NCI-H446 treated with DMSO at 0.1 percent for 48 hours (cell line): ENCODE measurements around the gene FAM184A.

Experiments used
- DNase-seq: peaks from one replicate; lab custom pipeline; 2025; lab: John Stamatoyannopoulos, UW

The FAM184A gene

GRCh38 chr6:118959903-118960302 is 118.6 kb downstream of the FAM184A start:
- no peak for DNase-seq

GRCh38 chr6:118953391-118953790 is 125.1 kb downstream of the FAM184A start:
- DNase-seq = no peak

- no peak for DNase-seq
Observed at GRCh38 chr6:118952683-118953082, 125.8 kb downstream of the FAM184A start.

GRCh38 chr6:118945217-118945616 is 133.2 kb downstream of the FAM184A start:
- DNase-seq = no peak

GRCh38 chr6:118940770-118941169 is 137.7 kb downstream of the FAM184A start:
- no peak for DNase-seq

- no peak for DNase-seq
Observed at GRCh38 chr6:118939683-118940082, 138.8 kb downstream of the FAM184A start.

GRCh38 chr6:118935978-118936703 is 142.3 kb downstream of the FAM184A start:
- DNase-seq = no peak

GRCh38 chr6:118935331-118935668 is 143.2 kb downstream of the FAM184A start:
- no peak for DNase-seq

GRCh38 chr6:118934461-118935330 is 143.8 kb downstream of the FAM184A start, which contains the start of gene MCM9:
TSS of gene MCM9 (minus strand) at chr6:118935159. CDS start at chr6:118931723, 3,436 bp downstream.
- peak; percentile 70 for DNase-seq

- DNase-seq = no peak
Observed at GRCh38 chr6:118933855-118934460, 144.5 kb downstream of the FAM184A start.

- DNase-seq = no peak
Observed at GRCh38 chr6:118932421-118932820, 146.0 kb downstream of the FAM184A start.

- no peak for DNase-seq
Observed at GRCh38 chr6:118931436-118931835, 147.0 kb downstream of the FAM184A start.

GRCh38 chr6:118930680-118931079 is 147.8 kb downstream of the FAM184A start:
- DNase-seq = no peak

- no peak for DNase-seq
Observed at GRCh38 chr6:118923035-118923434, 155.4 kb downstream of the FAM184A start.

- DNase-seq = no peak
Observed at GRCh38 chr6:118921084-118921483, 157.4 kb downstream of the FAM184A start.

- DNase-seq = peak; percentile 3
Observed at GRCh38 chr6:118918329-118918725, 160.1 kb downstream of the FAM184A start.

- no peak for DNase-seq
Observed at GRCh38 chr6:118917546-118918328, 160.7 kb downstream of the FAM184A start.

GRCh38 chr6:118914598-118914997 is 163.9 kb downstream of the FAM184A start:
- DNase-seq = no peak

GRCh38 chr6:118913161-118913560 is 165.3 kb downstream of the FAM184A start:
- DNase-seq = no peak

GRCh38 chr6:118912646-118913045 is 165.8 kb downstream of the FAM184A start:
- DNase-seq = peak; percentile 48
